ENCODE results near the gene KSR2.

The KSR2 gene

DNA sequence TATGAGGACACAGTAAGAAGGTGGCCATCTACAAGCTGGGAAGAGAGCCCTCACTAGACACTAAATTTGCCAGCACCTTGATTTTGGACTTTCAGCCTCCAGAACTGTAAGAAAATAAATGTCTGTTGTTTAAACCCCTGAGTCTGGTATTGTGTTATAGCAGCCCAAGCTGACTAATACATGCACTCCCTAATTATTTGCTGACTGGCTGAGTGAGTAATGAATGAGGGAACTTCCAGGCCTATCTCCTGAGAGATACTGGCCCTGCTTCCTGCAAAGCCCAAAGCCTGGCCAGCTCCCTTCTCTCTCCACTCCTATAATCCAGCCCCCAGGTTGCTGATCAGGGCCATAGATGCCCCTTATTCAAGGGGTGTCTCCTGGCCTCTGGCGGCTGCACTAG lies 487.3 kb downstream of the KSR2 start:
- DNase-seq: no peak

DNA sequence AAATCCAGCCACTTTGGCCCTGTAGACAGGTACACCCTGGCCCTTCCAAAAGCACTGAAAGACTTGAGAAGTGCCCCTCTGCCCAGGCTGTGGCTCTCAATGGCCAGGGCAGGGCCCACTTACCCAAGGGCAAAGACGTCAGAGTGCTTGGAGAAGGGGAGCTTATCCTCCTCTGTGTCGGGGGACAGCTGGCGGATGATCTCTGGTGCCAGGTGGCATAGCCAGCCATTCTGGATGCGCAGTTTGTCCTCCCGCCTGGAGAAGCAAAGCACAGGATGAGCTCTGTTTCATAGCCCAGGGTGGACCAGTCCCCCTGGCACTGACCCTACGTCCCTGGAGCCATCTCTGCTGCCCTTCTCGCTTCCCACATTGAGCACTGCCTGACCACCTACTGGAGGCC lies 492.4 kb downstream of the KSR2 start:
- no peak for DNase-seq

DNA sequence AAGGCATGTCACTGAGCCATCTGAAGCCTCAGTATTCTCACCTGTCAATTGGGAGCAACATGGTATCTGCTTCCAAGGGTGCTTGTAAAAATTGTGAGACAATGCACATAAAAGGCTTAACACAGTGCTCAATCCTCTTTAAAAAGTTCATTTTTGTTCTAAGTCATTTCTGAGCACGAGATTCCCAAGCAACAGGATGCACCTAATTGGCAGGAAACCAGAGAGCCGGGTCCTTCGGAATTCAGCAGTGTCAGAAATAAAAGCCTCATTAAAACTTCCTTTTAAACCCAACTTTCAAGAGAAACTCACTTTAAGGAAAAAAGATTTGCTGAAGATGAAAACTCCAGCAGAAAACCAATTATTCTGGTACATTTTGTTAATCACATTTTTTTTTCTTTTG lies 494.9 kb downstream of the KSR2 start:
- no peak for DNase-seq

DNA sequence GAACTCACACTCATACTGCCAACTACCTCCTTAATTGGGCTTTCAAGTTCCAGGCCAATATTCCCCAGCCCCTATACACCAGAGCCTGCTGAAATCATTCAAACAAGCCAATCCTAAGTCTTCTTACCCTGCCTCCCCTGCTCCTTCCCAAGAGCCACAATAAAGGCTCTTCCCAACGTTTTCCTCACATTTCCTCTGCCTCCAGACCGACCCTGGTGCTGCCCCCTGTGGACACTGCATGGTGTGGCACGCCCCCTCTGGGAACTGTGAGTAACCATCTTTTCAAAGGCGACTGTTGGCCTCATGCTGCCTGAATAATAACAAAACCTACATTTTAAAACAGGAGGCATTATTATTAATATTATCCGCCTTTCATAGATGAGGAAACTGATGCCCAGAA lies 495.8 kb downstream of the KSR2 start:
- no peak for DNase-seq

DNA sequence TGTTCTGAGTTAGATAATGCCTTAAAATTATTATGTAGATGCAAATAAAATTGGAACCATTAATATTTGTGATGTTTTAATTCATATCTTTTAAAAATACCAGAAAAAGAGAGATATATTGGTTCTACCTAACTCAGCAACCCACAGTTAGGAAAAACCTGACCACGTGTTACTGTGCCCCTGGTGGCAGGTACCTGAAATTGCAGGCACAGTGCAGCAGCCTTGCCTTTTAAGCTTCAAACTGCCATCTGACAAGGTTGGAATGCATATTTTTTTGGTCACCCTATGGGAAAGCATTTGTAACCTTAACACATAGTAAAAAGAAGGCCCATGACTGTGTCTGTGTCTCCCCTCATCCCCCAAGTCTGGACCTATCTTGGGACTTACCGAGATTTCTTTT lies 498.0 kb downstream of the KSR2 start:
- no peak for DNase-seq

DNA sequence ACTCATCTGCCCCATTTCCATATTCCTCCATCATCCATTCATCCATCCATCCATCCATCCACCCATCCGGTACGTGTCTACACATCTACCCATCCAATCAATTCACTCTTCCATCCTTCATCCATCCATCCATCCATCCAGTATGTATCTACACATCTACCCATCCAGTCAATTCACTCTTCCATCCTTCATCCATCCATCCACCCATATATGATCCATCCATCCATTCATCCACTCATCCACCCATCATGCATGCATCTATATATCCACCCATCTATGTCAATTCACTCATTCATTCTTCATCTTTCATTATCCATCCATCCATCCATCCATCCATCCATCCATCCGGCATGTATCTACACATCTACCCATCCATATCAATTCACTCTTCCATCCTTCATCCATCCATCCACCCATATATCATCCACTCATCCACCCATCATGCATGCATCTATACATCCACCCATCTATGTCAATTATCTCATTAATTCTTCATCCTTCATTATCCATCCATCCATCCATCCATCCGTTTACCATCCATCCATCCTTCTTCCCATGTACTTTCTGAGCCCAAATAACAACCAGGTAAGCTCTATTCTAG lies 498.8 kb downstream of the KSR2 start:
- no peak for DNase-seq

DNA sequence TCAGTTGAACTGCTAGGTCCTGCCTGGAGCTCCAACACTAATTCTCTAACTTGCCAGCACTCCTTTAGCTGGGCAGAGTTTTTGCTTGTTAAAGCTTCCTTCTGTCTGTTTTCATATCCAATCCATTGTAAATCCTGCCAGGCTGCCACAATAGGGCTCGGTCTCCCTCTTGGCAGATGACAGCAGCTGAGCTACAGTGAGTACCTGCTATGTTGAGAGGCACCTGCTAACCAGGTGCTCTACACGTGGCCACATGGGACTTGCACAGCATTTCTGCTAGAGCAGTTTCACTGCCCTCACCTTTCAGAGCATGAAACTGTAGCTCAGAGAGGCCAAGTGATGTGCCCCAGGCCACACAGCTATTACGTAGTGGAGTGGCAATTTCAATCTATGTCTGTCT lies 500.8 kb downstream of the KSR2 start:
- no peak for DNase-seq

DNA sequence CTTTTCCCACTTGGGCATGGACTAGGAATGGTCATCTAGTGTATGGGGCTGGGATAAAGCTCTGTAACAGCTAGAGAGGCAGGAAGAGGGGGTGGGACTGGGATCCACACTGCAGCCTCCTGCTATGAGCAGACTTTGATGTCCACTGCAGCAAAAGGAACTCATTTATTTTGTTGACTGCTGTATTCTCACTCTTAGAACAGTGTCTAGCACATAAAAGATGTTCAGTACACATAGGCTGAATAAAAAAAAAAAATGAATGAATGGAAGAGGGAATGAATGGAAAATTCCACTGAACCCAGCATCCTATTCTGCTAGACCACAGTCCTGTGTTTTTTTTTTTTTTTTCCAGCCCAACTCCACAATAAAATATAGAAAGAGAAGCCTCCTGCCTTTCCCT lies 501.2 kb downstream of the KSR2 start:
- DNase-seq: no peak

DNA sequence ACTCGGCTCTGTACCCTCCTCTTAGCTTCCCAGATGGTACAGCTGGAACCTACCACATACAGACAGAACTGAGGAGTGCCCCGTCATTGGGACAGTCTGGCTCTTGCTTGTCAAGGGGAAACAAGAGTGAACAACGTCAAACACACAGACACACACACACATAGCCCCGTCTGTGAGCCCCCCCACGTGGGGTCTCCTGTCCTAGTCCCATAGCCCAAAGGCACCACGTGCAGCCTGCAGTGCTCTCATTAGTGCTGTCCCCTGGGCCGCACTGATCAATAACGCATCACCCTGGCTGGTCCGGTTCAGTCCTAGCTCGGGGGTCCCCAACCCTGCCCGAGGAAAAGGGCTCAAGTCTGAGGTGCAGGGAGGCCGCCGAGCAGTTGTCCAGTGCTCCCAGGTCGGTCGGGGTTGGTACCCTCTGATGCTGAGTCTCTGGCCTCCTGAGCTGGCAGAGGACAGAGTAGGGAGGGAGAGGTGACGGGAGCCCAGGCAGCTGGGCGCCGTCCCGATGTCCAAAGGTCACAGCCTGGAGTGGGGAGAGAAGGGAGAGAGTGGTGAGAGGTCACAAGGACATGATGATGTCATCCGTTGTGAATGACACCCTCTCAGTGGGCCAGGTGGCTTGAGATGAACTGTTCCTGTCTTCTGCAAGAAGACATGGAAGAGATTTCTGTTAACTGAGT lies 502.0 kb downstream of the KSR2 start:
- DNase-seq: no peak

DNA sequence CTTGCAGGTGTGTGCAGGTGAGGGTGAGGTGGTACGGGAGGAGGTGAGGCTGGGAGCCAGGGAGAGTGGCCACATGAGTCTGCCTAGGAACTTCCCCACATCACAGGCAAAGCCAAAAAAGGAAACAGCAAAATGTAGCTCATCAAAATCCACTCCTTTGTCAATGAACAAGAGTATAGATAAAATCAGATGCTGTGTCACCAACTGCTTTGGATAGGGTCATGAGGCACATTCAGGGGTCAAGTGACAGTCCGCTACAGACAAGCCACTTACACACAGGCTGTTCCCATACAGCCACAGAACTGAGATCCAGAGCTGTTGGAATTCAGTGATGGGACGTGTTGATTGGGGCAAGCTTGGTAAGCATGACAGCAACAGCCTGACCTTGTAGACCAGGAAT lies 507.1 kb downstream of the KSR2 start:
- DNase-seq: no peak

DNA sequence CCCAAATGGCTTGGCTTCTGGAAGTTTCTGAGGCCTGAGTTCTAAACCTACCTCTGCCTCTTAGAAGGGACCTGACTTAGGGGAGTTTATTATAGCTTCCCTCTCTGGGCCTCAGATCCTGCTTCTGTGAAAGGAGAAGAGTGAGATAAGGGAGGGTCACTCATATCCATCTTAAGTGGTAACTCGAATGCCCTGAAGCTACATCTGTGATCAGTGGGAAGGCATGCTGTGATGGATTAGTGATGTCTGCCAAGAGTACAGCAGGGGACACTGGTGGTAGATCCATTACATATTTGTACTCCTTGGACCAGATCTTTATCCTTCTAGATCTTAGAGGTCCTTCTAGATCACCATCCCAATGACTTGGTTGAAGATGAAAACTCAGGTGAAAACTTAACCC lies 509.6 kb downstream of the KSR2 start:
- no peak for DNase-seq

DNA sequence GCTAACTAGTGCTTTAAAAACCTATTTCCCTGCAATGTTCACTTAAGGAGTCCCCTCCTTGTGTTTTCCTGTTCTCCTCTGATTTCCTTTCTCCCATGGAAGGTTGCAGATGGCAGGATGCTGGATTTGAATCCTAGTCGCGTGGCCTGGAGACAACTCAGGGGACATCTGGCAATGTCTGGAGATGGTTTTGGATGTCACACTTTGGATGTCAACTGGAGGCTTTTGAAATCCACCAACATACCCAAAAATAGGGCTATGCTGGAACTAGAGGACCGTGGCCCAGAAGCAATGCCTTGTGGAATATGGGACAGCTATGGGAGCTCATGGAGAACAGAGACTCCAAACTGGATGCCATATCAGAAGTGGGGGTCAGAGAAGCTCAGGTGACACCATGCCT lies 511.6 kb downstream of the KSR2 start:
- DNase-seq: no peak

DNA sequence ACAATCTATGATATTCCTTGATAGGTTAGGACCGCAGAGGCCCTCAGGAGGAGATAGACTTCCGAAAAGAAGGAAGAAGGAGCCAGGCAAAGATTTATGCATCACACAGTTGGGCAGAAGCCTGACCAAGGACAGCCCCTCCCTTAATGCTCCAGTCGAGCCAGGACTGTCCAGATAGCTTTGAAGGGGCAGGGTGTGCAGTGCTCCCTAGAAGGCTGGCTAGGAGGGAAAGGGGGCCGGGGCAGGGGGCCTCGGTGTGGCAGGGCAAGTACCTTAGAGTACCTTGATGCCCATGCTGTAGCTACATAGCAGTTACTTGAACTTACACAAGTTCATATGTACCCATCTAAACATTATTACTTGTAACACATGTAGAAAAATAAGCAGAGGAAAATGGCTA lies 512.7 kb downstream of the KSR2 start:
- DNase-seq: no peak

DNA sequence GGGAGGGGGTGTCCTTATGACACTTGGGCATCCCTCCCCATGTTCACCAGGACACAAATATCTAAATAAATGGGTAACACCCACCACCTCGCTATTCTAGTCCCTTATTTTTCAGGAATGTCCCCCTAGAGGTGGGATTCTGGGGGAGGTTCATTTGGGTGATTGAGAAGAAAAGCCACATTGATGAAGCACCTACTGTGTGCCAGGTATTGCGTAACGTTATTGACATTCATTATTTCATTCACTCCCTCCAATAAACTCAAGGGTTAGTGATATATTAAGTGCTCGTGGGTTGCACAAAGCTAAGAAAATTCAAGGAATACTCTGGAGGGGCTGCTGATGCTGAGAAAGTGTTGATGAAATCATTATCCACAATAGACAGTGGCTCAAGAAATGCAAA lies 514.8 kb downstream of the KSR2 start:
- DNase-seq: no peak

DNA sequence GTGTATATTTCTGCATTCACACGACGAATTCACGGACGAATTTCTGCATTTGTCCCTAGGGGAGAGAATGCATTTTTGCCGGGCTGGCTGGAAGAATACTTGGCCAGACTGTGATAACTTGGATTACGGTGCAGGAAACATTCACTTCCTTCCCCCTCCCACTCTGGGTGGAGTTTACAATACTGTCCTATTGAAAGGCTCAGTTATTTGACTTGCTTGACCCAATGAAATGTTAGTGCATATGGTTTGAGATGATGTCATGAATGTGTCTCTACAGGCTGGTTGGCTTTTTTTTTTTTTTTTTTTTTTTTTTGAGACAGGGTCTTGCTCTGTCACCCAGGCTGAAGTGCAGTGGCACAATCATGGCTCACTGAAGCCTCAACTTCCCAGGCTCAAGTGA lies 516.7 kb downstream of the KSR2 start:
- no peak for DNase-seq

DNA sequence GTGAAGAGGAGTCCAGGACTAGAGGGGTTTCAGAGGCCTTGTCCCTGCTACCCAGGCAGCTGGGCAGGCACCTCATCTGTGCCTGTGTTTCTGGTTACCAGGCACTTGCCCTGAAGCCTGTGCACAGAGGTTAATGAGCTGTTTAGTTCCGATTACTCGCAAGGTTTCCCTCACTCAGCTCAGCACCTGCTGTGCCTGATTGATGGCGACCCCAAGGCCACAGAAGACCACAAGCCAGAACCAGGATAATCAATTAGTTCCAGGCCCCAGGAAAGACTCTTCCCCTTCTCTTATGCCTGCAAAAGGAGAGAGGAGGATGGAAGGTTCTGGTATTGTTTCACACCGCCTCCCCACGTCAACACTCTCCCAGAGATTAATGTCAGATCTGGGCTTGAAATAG lies 518.6 kb downstream of the KSR2 start:
- no peak for DNase-seq

DNA sequence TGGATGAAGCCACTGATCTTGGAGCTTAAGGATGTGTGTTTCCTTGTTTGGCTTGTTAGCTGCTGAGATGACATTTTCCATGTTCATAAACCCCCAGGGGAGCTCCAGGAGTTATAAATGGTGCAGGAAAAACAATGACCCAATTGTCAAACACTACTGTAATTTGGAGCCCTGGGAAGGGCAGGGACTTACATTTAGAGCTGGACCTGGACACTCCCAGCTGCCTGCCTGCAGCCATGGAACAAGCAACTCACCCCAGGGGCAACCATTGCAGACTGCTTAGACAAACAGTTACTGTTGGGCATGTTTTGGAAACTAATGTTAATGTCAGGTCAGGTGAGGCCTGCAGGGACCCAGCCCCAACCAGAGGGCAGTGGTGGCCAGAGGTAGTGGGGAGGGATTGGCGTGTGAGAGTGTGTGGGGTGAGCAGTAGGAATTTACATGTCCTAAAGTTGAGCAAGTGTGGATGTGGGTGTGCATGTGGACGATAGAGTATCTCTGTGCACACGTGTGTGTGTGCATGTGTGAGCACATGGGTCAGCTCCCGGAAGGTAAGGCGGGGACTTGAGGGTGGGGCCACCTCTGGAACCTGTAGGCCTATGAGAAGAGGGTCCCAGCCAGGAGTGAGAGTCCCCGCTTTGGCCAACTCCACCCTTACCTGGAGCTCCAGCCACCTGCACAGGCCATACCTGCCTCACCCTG lies 521.0 kb downstream of the KSR2 start:
- DNase-seq: no peak

DNA sequence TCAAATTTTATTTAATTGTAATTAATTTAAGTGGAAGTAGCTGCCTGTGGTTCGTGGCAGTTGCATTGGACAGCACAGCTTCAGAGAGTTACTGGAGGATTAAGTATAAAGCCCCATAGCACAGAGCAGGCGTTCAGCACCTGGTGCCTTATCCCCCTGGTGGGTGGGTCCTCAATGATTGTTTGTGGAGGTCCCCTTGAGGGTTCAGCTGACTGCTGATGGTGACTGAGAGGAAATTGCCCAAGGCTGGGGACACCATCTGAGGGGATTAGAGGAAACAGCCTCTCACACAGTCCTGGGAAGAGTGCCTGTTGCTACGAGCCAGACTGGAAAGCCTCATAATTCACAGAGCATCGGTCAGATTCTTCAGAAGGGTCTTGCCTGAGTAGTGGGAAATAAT lies 524.0 kb downstream of the KSR2 start:
- no peak for DNase-seq

DNA sequence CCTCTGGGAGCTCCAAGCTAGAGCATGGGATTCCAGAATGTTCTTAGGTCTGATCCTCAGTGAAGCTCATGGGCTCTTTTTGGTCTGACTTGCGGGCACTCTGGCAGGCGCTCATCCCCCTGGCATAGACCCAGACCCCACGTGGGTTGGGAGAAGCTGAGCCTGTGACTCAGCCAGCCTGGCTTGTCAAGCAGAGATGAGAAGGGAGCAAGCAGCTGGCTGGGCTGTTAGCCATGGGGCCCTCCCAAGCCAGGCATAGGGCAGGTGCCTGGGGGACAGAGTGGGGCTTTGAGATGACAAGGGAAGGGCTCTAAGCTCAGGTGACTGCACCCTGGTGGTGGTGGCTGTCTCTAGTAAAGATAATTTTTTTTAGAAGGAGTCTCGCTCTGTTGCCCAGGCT lies 527.0 kb downstream of the KSR2 start:
- no peak for DNase-seq

DNA sequence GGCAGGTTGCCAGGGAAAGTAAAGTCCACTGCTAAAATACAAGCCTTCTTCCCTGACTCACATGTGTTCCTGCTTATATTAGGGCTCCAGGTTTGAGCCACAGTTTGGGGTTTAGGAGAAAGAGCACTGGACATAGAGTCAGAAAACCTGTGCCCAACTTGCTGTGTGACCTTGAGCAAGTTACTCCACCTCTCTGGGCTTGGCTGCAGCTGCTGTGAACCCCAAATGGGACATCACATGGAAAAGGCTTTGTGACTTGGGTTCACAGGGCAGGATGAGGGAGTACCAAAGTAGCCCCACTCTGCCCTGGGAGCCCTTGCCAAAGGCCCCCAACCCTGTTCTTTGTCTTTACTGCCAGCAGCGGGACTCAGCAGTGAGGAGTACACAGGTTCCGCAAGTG lies 528.4 kb downstream of the KSR2 start:
- no peak for DNase-seq

DNA sequence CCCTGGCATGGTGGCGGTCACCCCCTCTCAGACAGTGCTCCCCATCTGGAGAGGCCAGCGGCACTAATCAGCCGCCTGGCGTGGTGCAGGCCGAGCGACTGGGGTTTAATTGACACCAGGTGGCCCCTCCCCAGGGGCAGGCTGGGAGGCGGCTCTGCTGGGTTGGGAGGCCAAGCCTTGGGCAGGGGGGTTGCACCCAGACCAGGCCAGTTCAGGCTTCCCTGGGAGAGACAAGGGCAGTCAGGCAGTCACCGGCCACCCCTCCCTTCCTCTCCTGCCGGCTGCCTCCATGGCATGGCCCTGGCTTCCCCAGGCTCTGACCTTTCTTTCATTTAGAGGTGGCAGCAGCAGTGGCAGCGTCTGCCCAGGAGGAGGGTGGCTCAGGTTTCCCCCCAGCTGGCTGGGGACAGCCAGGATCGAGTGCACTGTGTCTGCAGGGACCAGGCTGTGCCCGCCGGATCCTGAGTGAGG lies 529.2 kb downstream of the KSR2 start:
- DNase-seq: no peak

DNA sequence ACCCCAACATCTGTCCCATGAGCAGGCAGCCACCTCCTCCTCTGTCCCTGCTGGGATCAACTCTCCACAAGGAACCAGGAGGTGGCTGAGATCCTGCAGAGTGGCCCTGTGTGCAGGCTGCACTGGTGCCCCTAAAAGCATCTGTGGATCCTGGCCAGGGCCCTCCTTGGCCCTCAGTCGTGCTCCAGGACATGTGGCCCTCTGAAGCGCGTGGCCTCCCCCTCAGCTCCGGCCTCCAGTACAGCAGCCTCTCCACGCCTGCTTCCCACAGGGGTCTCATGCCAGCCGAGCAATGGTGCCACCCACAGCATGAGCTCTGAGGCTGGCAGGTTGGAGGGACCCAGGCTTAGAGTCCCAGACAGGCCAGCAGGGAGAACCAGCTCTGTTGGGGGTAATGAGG lies 530.0 kb downstream of the KSR2 start:
- DNase-seq: no peak

DNA sequence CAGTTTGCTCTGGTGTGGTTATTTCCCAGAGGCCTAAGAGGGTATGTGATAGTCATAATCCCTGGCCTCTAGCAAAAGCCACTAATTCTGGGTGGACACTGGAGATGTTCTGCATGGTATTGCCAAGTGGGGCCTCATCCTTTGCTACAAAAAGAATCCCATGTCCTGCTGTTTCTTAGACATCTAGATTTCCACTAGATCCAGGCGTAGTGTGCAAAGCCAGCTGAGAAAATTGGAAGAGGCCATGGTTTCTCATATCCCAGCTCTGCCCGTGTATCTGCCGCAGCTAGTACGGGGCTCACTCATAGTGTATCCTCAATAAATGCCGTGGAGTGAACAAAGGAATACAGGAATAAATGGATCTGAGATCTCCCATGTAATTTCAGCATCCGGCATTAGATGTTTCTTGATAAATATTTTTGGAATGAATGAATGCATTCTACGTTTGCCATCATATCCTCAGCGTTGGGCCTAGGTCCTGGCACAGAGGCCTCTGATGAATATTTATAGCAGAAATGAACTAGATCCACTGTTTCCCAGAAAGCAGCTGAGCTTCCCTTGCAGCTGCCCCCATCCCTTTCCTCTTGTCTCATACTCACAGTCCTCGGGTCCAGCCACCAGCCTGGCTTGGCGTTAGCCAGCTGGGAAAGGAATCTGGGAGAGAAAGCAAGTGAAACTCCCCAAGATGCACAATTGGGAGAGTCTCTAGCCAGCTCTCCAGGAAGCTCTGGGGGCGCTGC lies 531.1 kb downstream of the KSR2 start:
- DNase-seq: no peak

DNA sequence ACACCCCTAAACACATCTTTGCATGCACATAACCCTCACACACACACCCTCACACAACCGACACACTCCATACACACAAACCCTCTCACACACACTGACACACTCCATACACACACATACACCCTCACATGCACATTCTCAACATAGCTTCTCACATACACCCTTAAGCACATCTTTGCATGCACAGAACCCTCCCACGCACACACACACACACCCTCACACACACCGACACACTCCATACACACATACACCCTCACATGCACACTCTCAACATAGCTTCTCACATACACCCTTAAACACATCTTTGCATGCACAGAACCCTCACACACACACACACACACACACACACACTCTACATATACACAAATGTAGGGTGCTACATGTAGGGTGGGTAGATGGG lies 534.9 kb downstream of the KSR2 start:
- DNase-seq: no peak
